ENCODE data around the gene JADE1. TPM values are rescaled to one million over a fixed set of nuclear protein-coding genes. Genes with fewer than 3 reads are reported as not detected.
A peak's percentile ranks its signal among the peaks of the same experiment; 100 is the strongest.

The JADE1 gene
- total RNA-seq: 10 to 100 TPM; 16.8 to 21.7 TPM
- 10 to 100 TPM; 29.0 to 32.3 TPM for polyA plus RNA-seq (ENCODE audit: insufficient read length in 2 of 2)
- long read RNA-seq, donor 1, full-length matches to known transcripts: 3 of 18 reads
- long read RNA-seq, donor 1, partial matches to known transcripts: 10 of 18 reads
- long read RNA-seq, donor 1, other reads (novel, unspliced or antisense): 5 of 18 reads
- long read RNA-seq, donor 2, full-length matches to known transcripts: 1 of 1 reads
- long read RNA-seq, donor 2, partial matches to known transcripts: 0 of 1 reads
- long read RNA-seq, donor 2, other reads (novel, unspliced or antisense): 0 of 1 reads
- long read RNA-seq, donor 3, full-length matches to known transcripts: 1 of 1 reads
- long read RNA-seq, donor 3, partial matches to known transcripts: 0 of 1 reads
- long read RNA-seq, donor 3, other reads (novel, unspliced or antisense): 0 of 1 reads
- long read RNA-seq, donor 4, partial matches to known transcripts: 0 of 1 reads
- long read RNA-seq, donor 4, other reads (novel, unspliced or antisense): 0 of 1 reads

DNA sequence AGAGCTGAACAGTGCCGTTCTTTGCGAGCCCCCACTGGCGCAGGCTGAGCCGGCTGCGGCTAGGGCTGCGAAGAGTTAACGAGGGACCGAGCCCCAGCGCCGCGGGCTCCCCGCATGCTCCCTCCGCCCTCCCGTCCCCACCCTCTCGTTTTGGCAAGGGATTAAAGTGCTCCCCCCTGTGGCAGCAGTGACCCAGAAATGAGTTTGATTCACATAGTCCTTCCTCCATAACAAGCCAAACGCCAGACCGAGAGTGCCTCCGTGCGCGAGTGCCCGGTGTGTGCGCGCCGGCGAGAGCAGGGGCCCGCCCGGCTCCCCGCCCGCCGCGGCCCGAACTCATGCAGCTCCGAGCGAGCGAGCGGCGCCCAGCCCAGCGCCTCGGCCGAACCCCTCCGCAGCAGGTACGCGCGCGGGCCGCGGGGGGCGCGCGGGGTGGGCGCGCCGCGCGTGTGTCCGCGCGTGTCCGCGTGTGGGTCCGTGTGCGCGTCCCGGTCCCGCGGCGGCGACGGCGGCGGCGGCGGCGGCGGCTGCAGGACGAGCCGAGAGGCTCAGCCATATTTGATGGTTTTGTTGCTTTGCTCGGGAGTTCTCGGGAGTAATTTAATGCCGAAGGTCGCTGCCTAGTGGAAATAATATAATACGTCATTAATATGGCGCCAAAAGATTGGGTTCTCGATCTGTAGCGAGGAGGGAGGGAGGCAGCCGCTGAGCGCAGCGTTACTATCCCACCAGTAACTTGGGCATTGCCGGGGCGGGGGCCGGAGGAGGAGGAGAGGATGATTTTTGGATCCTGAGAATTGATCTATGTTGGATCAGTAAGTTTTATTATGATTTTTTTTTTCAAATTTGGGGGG, at the start of gene JADE1:
Gene JADE1, plus strand, starts transcription at position 224 of the 854 bp plus-strand sequence. CDS start 22,059 bp downstream, outside the sequence.
- no peaks in the 10 kb centered on the region for H3K27me3 ChIP-seq (ENCODE audit: control insufficient read depth, insufficient read depth, low read length)
- H3K4me1 ChIP-seq (ENCODE audit: control insufficient read depth, insufficient read depth, low read length): peaks cover 5% of the 10 kb centered on the region
- H3K36me3 ChIP-seq (ENCODE audit: control insufficient read depth, insufficient read depth, low read length): no peaks in the 10 kb centered on the region
- H3K27ac ChIP-seq (ENCODE audit: low read depth, low read length): peak within 1 kb of the TSS; percentile 94
- peak in 5 of 6 donors; percentile 83 to 98 (median 91) for DNase-seq (ENCODE audit: low read depth in 4 of 6, low spot score in 6 of 6)
- H3K9me3 ChIP-seq (ENCODE audit: control insufficient read depth, insufficient read depth, low read length): no peaks in the 10 kb centered on the region
- WGBS (ENCODE audit: insufficient coverage): under 1% methylated on average over 91 of the region's 91 CpGs
- H3K4me3 ChIP-seq (ENCODE audit: low read depth, low read length): peak within 1 kb of the TSS; percentile 71

DNA sequence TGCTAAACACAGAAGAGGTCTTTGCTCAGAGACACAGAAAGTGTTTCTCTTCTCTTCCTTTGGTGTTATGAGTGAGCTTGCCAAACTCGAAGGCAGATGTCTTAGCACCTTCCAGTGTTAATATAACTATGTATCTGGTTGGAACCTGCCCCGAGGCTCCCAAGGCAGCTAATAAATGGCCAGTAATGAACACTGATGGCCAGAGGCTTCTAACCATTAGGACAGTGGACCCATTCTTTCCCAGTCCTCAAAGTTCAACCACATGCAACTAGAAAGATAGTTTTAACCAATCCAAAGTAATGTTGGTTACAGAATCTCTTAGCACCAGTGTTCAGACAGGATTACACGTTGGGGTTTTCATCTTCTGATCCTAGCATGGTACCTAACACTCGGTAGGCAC, 42.7 kb upstream of the JADE1 start:
- Histone ChIP-seq H3K27me3 (ENCODE audit: control insufficient read depth, insufficient read depth, low read length) (no peaks in the 10 kb centered on the region), H3K4me1 (ENCODE audit: control insufficient read depth, insufficient read depth, low read length) (no peaks in the 10 kb centered on the region), H3K9me3 (ENCODE audit: control insufficient read depth, insufficient read depth, low read length) (no peaks in the 10 kb centered on the region), H3K4me3 (ENCODE audit: low read depth, low read length) (no peak overlapping the region), H3K27ac (ENCODE audit: low read depth, low read length) (no peak overlapping the region), H3K36me3 (ENCODE audit: control insufficient read depth, insufficient read depth, low read length) (no peaks in the 10 kb centered on the region)
- DNase-seq (ENCODE audit: low read depth in 4 of 6, low spot score in 6 of 6): no peak
- no CpG with 5 or more reads among the region's 4 CpGs for WGBS (ENCODE audit: insufficient coverage)

DNA sequence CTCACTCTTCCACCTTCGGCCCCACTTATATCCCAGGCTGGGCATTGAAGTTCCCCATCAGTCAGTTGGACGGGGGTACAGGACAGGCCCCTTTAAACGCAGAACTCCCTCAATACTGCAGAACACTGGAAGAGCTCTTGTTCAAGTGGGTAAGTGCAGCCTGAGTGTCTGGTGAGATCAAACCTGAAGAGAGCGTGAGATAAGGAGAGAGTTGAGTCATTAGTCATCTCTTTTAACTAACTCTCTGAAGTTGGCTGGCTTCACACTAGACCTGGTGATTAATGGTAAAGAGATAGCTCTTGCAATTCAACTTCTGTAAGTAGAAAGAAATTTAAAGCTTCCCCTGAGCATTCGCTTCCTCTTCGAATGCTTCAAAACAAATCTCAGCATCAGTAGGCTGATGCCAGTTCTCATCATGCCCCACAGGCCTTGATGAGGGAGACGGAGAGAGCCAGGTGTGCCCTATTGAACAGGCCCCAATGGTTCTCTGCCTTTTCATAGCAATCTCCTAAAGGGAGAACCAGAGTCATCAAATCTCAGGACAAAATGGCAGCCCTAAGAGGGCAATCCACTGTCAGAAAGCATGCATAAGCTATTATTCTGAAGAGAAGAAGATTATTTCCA, 41.0 kb upstream of the JADE1 start:
- 100% methylated on average over 1 of the region's 7 CpGs for WGBS (ENCODE audit: insufficient coverage)
- Histone ChIP-seq H3K36me3 (ENCODE audit: control insufficient read depth, insufficient read depth, low read length) (no peaks in the 10 kb centered on the region), H3K4me1 (ENCODE audit: control insufficient read depth, insufficient read depth, low read length) (no peaks in the 10 kb centered on the region), H3K4me3 (ENCODE audit: low read depth, low read length) (no peak overlapping the region), H3K27me3 (ENCODE audit: control insufficient read depth, insufficient read depth, low read length) (no peaks in the 10 kb centered on the region), H3K9me3 (ENCODE audit: control insufficient read depth, insufficient read depth, low read length) (no peaks in the 10 kb centered on the region), H3K27ac (ENCODE audit: low read depth, low read length) (no peak overlapping the region)
- DNase-seq (ENCODE audit: low read depth in 4 of 6, low spot score in 6 of 6): no peak

GRCh38 chr4:128769011-128769410, 40.5 kb upstream of the JADE1 start:
- H3K4me3 ChIP-seq (ENCODE audit: low read depth, low read length): no peak overlapping the region
- H3K4me1 ChIP-seq (ENCODE audit: control insufficient read depth, insufficient read depth, low read length): no peaks in the 10 kb centered on the region
- no peaks in the 10 kb centered on the region for H3K9me3 ChIP-seq (ENCODE audit: control insufficient read depth, insufficient read depth, low read length)
- no peaks in the 10 kb centered on the region for H3K27me3 ChIP-seq (ENCODE audit: control insufficient read depth, insufficient read depth, low read length)
- no peak for DNase-seq (ENCODE audit: low read depth in 4 of 6, low spot score in 6 of 6)
- H3K27ac ChIP-seq (ENCODE audit: low read depth, low read length): no peak overlapping the region
- no peaks in the 10 kb centered on the region for H3K36me3 ChIP-seq (ENCODE audit: control insufficient read depth, insufficient read depth, low read length)

- H3K4me1 ChIP-seq (ENCODE audit: control insufficient read depth, insufficient read depth, low read length): no peaks in the 10 kb centered on the region
- no peak overlapping the region for H3K4me3 ChIP-seq (ENCODE audit: low read depth, low read length)
- no peaks in the 10 kb centered on the region for H3K9me3 ChIP-seq (ENCODE audit: control insufficient read depth, insufficient read depth, low read length)
- no peaks in the 10 kb centered on the region for H3K27me3 ChIP-seq (ENCODE audit: control insufficient read depth, insufficient read depth, low read length)
- 100% methylated on average over 1 of the region's 3 CpGs for WGBS (ENCODE audit: insufficient coverage)
- no peak overlapping the region for H3K27ac ChIP-seq (ENCODE audit: low read depth, low read length)
- H3K36me3 ChIP-seq (ENCODE audit: control insufficient read depth, insufficient read depth, low read length): no peaks in the 10 kb centered on the region
- no peak for DNase-seq (ENCODE audit: low read depth in 4 of 6, low spot score in 6 of 6)
Observed at GRCh38 chr4:128770807-128771206, 38.7 kb upstream of the JADE1 start.

DNA sequence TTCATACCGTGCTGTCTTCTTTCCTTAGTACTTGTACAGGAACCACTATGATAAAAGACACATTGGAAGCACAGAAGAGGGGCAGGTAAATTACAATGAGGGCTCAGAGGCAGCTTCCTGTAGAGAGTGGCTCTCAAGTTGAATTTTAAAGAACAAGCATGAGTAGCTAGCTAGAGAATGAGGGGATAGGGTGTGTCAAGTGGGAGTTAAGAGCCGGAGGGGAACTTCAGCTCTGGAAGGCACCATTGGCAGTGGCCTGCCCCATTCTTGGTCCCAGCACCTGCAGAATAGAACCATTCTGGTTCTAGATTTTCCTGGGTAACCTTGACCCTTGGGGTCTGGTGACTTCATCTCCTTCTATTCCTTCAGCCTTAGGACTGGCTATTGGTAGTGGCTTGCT, 34.0 kb upstream of the JADE1 start:
- no peaks in the 10 kb centered on the region for H3K27me3 ChIP-seq (ENCODE audit: control insufficient read depth, insufficient read depth, low read length)
- DNase-seq (ENCODE audit: low read depth in 4 of 6, low spot score in 6 of 6): no peak
- 100% methylated on average over 1 of the region's 2 CpGs for WGBS (ENCODE audit: insufficient coverage)
- H3K4me1 ChIP-seq (ENCODE audit: control insufficient read depth, insufficient read depth, low read length): no peaks in the 10 kb centered on the region
- H3K36me3 ChIP-seq (ENCODE audit: control insufficient read depth, insufficient read depth, low read length): no peaks in the 10 kb centered on the region
- H3K27ac ChIP-seq (ENCODE audit: low read depth, low read length): no peak overlapping the region
- no peaks in the 10 kb centered on the region for H3K9me3 ChIP-seq (ENCODE audit: control insufficient read depth, insufficient read depth, low read length)
- H3K4me3 ChIP-seq (ENCODE audit: low read depth, low read length): no peak overlapping the region

GRCh38 chr4:128775916-128776315, 33.6 kb upstream of the JADE1 start:
- H3K4me3 ChIP-seq (ENCODE audit: low read depth, low read length): no peak overlapping the region
- H3K4me1 ChIP-seq (ENCODE audit: control insufficient read depth, insufficient read depth, low read length): no peaks in the 10 kb centered on the region
- H3K36me3 ChIP-seq (ENCODE audit: control insufficient read depth, insufficient read depth, low read length): no peaks in the 10 kb centered on the region
- H3K9me3 ChIP-seq (ENCODE audit: control insufficient read depth, insufficient read depth, low read length): no peaks in the 10 kb centered on the region
- H3K27ac ChIP-seq (ENCODE audit: low read depth, low read length): no peak overlapping the region
- H3K27me3 ChIP-seq (ENCODE audit: control insufficient read depth, insufficient read depth, low read length): no peaks in the 10 kb centered on the region
- WGBS (ENCODE audit: insufficient coverage): 63% methylated on average over 2 of the region's 3 CpGs
- DNase-seq (ENCODE audit: low read depth in 4 of 6, low spot score in 6 of 6): peak in 1 of 6 donors; percentile 72

- no peaks in the 10 kb centered on the region for H3K36me3 ChIP-seq (ENCODE audit: control insufficient read depth, insufficient read depth, low read length)
- 77% methylated on average over 3 of the region's 3 CpGs for WGBS (ENCODE audit: insufficient coverage)
- H3K4me3 ChIP-seq (ENCODE audit: low read depth, low read length): no peak overlapping the region
- H3K4me1 ChIP-seq (ENCODE audit: control insufficient read depth, insufficient read depth, low read length): no peaks in the 10 kb centered on the region
- H3K9me3 ChIP-seq (ENCODE audit: control insufficient read depth, insufficient read depth, low read length): no peaks in the 10 kb centered on the region
- no peaks in the 10 kb centered on the region for H3K27me3 ChIP-seq (ENCODE audit: control insufficient read depth, insufficient read depth, low read length)
- no peak overlapping the region for H3K27ac ChIP-seq (ENCODE audit: low read depth, low read length)
- DNase-seq (ENCODE audit: low read depth in 4 of 6, low spot score in 6 of 6): peak in 1 of 6 donors; percentile 20
Observed at GRCh38 chr4:128776794-128777216, 32.7 kb upstream of the JADE1 start.

DNA sequence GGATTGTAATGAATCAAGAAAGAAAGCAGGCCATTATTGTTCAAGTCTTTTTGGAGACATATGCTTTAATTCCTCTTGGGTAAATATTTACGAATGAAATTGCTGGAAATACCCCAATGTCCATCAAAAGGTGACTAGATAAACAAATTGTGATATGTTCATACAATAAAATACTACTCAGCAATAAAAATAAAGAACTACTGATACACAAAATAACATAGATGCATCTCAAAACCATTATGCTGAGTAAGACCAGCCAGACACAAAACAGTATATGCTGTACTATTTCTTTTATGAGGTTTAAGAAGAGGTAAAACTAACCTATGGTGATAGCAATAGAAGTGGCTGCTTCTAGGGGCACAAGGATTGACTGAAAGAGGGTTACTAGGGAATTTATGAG, 28.8 kb upstream of the JADE1 start:
- no CpG with 5 or more reads among the region's 1 CpG for WGBS (ENCODE audit: insufficient coverage)
- Histone ChIP-seq H3K9me3 (ENCODE audit: control insufficient read depth, insufficient read depth, low read length) (no peaks in the 10 kb centered on the region), H3K27me3 (ENCODE audit: control insufficient read depth, insufficient read depth, low read length) (no peaks in the 10 kb centered on the region), H3K4me1 (ENCODE audit: control insufficient read depth, insufficient read depth, low read length) (no peaks in the 10 kb centered on the region), H3K27ac (ENCODE audit: low read depth, low read length) (no peak overlapping the region), H3K36me3 (ENCODE audit: control insufficient read depth, insufficient read depth, low read length) (no peaks in the 10 kb centered on the region), H3K4me3 (ENCODE audit: low read depth, low read length) (no peak overlapping the region)
- DNase-seq (ENCODE audit: low read depth in 4 of 6, low spot score in 6 of 6): no peak

Data from spinal cord (tissue), 10 donors.